ENCODE results near the gene PAM. TPM values are rescaled to one million over a fixed set of nuclear protein-coding genes. Genes with fewer than 3 reads are reported as not detected.

PAM gene
- total and polyA plus RNA-seq, 2 of the 13 experiments (the other 11 are each of a cell fraction or from before 2014, with no cell fraction given) = 20.2 to 79.1 TPM

GRCh38 chr5:102795526-102795925, 40.4 kb downstream of the PAM start (continued):
- no peak for TF ChIP-seq ZNF780A (CRISPR knock-in tag; IDR thresholded peaks at IDR 0.05)
- TF ChIP-seq ZNF275 (CRISPR knock-in tag; IDR thresholded peaks at IDR 0.05; ENCODE audit: borderline replicate concordance) = no peak
- no peak for TF ChIP-seq SNAI1 (CRISPR knock-in tag; IDR thresholded peaks at IDR 0.05; ENCODE audit: borderline replicate concordance)

GRCh38 chr5:102796009-102796408, 40.9 kb downstream of the PAM start:
- FAIRE-seq (peak; percentile 86), ATAC-seq (peak; percentile 100), DNase-seq (ENCODE audit: low spot score) (peak; percentile 76)
- Histone ChIP-seq H3K4me1 (ENCODE audit: insufficient read depth, low read length) (peaks cover 42% of the 10 kb centered on the region), H3K9me3 (ENCODE audit: low read length) (no peaks in the 10 kb centered on the region), H3K79me2 (ENCODE audit: insufficient read depth, low read length) (no peaks in the 10 kb centered on the region), H4K20me1 (ENCODE audit: insufficient read depth, low read length) (no peaks in the 10 kb centered on the region), H3K27me3 (ENCODE audit: control insufficient read depth in 1 of 2, insufficient read depth in 2 of 2, low read length in 2 of 2) (no peaks in the 10 kb centered on the region), H2AFZ (ENCODE audit: low read length) (no peak overlapping the region), H3K27ac (ENCODE audit: extremely low read length, insufficient read depth, low read length) (peak overlapping the region; percentile 21), H3K4me3 (replicated peaks in 1 of 3; ENCODE audit: insufficient read depth in 1 of 3, low read depth in 2 of 3, low read length in 3 of 3) (no peak overlapping the region; a peak in 1 of 6 replicates), H3K9ac (ENCODE audit: insufficient read depth, low read depth, low read length) (no peak overlapping the region), H3K36me3 (replicated peaks in 1 of 2; ENCODE audit: control insufficient read depth in 1 of 2, insufficient read depth in 2 of 2, low read length in 2 of 2) (no peaks in the 10 kb centered on the region), H3K4me2 (ENCODE audit: low read depth, low read length) (peak overlapping the region; percentile 54)
- 0% methylated on average over 2 of the region's 2 CpGs for WGBS (ENCODE audit: low lambda C conversion rate)
- intact Hi-C loops (cut with micrococcal nuclease; ENCODE audit: unreplicated experiment) (loop anchor here (10.0 kb wide), 1 partner anchor 211 kb away; no protein-coding TSS in a partner anchor), in situ Hi-C loops (cut with HindIII; ENCODE audit: extremely low pct_ligation_motif_present, low pct_unique_long_range_greater_than_20kb) (no loop called here)
- BruUV-seq (replicated peaks) = no TSS peak
- ChIA-PET POLR2A (no interaction called here), CTCF (ENCODE audit: low intra/inter-chr PET ratio, low total read pairs) (no interaction called here)
- TF ChIP-seq CENPT (CRISPR knock-in tag; IDR thresholded peaks at IDR 0.05; ENCODE audit: low read depth) (no peak), ATF3 (CRISPR knock-in tag; IDR thresholded peaks at IDR 0.05) (no peak), ZNF83 (CRISPR knock-in tag; IDR thresholded peaks at IDR 0.05; ENCODE audit: borderline replicate concordance) (no peak), ZNF670 (CRISPR knock-in tag; IDR thresholded peaks at IDR 0.05; ENCODE audit: borderline replicate concordance) (peak; percentile 63), BCL6 (CRISPR knock-in tag; IDR thresholded peaks at IDR 0.05) (peak; percentile 60), ZNF180 (CRISPR knock-in tag; IDR thresholded peaks at IDR 0.05; ENCODE audit: borderline replicate concordance, low read depth) (no peak), FOSL2 (CRISPR knock-in tag; IDR thresholded peaks at IDR 0.05) (peak; percentile 39; the same call in 1 of the 2 replicates), ZNF629 (CRISPR knock-in tag; conservative IDR thresholded peaks at IDR 0.05) (peak; percentile 81), PAXIP1 (CRISPR knock-in tag; conservative IDR thresholded peaks at IDR 0.05) (peak; percentile 88), RORA (CRISPR knock-in tag; IDR thresholded peaks at IDR 0.05) (no peak), PITX1 (CRISPR knock-in tag; IDR thresholded peaks at IDR 0.05) (0 out of 2 replicates have a peak, but pooled peaks have one; percentile 46), CREB1 (IDR thresholded peaks at IDR 0.05) (no peak), CREB1 (CRISPR knock-in tag; IDR thresholded peaks at IDR 0.05) (peak; percentile 62), RXRB (CRISPR knock-in tag; IDR thresholded peaks at IDR 0.05; ENCODE audit: borderline replicate concordance) (peak; percentile 48; the same call in 1 of the 2 replicates), MLLT10 (CRISPR knock-in tag; IDR thresholded peaks at IDR 0.05) (no peak), ZNF614 (CRISPR knock-in tag; IDR thresholded peaks at IDR 0.05; ENCODE audit: borderline replicate concordance) (0 out of 2 replicates have a peak, but pooled peaks have one; percentile 24), FOXP1 (IDR thresholded peaks at IDR 0.05) (peak; percentile 41; the same call in 1 of the 2 replicates), FOXP1 (CRISPR knock-in tag; IDR thresholded peaks at IDR 0.05) (peak; percentile 83), FOXO1 (CRISPR knock-in tag; IDR thresholded peaks at IDR 0.05) (peak; percentile 48; the same call in 1 of the 2 replicates)
